Measurements from ENCODE around the gene GBA2.

GBA2 gene

DNA sequence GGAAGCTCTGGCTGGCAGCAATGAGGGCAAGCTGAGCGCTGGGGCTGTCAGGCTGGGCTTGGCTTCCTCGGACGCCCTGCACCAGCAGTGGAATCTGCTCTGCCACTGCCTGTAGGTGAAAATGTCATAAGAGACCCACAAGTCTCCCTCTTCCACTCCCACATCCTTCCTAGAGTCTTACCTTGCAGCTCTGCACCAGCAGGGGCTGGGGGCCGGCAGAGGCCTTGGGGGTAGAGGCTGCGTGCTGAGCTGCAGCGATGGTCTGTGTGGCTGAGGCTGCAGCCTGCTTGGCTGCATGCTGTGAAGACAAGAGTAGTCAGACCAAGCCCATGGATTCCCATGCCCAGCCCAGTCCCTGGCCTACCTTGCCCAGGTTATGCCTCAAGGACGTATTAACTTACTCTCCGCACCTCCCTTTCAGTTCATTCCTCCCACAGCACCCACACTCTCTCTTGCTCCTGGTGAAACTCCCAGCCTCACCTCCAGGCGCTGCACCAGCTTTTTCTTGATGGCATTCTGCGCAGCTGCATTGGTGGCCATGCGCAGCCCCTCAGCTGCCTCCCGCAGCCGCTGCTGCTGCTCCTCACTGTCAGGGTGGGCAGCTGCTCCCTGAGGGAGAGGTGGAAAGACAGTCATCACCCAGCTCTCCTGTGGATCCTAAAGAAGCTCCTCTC, 34.3 kb downstream of the GBA2 start:
- DNase-seq: no peak

DNA sequence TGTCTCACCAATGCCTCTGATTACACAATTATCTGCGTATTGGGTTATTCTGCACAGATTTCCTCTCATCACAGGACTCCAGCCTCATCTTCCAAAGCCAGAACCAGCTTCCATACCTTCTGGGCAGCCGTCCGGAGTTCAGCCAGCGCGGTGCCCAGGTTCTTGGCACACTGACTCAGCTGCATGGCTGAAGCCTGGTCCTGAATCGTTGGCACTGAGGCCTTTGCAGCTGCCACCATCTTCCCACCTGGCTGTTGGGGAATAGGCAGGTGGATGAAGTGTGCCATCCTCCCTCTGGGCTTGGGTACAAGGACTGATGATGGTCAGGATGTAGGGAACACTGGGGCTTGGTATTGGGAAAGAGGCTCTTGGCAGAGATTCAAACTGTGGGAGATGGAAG, 34.9 kb downstream of the GBA2 start:
- no peak for DNase-seq

DNA sequence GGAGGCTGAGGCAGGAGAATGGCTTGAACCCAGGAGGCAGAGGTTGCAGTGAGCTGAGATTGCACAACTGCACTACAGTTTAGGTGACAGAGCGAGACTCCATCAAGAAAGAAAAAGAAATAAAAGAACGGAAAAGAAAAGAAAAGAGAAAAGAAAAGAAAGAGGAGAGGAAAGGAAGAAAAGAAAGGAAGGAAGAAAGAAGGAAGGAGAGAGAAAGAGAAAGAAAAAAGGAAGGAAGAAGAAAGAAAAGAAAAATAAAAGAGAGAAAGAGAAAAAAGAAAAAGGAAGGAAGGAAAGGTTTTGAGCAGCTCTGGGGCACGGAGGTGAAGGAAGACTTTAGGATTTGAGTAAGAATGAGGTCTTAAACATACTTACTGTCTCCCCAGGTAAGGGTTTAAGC, 35.5 kb downstream of the GBA2 start:
- no peak for DNase-seq

DNA sequence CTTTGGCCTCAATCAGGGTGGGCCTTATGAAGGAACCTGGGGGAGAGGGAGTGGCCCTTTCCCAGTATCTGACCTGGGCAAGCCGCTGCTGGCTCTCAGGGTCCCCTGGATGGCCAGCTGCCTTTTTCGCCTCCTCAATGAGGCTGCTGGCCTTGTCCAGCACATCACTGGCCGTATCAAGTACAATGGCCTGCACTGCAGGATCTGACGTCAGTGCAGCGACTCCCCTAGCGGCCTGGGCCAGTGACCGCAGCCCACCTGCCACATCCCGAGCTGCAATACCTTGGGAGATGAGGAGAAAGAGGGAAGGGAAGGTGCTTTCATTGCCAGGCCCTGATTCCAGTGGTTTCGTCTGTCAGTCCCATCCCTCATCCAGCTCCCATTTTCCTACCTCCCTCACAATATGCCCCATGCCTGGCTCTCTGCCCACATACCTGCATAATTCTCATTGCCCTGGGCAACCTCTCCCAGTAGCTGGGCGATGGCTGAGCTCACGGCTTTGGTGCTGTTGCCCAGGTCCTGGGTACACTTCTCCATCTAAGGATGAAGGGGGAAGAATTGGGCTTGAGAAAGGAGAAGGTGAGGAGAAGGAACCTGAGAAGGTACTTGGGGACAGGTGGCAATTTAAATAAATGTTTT, 36.1 kb downstream of the GBA2 start:
- no peak for DNase-seq

DNA sequence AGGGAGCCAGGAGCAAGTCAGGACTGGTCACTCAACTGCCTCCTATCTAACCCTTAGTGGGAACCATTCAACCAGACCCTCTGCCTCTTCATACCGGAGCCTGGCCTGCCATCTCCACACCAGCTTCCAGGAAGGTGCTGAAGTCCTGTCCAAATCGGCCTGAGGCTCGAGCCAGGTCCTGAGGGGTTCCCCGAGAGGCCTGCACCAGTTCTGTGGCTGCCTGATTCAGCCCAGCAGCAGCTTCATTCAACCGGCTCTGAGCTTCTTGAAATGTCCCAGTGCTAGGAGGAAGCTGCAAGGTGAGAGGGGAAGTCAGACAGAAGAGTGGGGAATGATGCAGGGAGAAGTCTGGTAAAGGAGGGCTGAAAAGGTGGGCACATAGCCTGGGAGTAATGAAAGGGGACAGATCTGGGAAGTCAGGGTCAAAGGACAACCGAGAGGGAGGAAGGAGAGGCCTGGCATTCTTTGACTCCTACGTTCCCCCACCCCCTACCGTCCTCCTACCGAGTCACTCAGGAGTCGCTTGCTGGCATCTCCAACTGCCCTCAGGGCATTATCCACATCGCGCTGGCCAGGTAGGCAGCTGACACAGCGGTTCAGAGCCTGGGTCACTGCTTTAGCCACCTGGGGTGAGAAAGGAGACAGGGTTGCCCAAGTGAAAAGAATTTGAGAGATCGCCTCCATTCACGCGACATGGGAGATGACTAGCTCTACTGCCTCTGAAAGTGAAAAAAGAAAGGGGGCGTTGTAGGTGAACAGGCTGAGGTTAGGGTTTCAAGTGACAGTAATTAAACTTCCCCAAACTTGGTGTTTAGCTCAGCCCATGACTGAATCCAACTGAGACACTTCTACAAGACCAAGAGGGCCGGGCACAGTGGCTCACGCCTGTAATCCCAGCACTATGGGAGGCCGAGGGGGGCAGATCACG, 37.3 kb downstream of the GBA2 start:
- DNase-seq: no peak

DNA sequence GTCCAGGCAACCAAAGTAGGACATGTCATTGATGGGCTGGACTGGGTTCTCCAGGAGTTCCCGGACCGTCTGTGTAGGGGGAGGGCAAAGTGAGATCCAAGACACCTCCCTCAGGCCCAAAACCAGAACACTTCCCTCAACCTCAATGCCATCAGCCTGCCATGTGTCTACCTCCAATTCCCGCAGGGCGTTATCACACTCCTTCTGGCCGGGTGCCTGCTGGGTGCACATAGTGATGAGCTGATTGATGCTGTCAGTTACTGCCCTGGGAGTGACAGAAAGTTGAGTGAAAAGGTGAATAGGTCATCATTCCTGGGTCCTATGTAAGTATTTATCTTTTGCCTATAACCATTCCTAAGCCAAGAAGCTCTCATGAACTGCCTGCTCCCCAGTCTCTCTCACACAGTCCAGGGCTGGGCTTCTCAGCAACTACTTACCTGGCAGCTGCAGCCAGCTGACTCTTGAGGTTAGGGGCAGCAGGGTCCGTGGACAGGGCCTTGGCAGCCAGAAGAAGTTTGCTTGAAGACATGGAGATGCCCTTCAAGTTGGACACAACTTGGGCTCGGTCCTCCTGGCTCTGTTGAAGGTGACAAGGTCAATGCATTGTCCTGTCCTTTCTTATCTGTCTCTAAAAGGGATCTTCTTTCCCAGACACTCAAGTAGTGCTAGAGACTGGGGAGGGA, 38.1 kb downstream of the GBA2 start:
- no peak for DNase-seq

DNA sequence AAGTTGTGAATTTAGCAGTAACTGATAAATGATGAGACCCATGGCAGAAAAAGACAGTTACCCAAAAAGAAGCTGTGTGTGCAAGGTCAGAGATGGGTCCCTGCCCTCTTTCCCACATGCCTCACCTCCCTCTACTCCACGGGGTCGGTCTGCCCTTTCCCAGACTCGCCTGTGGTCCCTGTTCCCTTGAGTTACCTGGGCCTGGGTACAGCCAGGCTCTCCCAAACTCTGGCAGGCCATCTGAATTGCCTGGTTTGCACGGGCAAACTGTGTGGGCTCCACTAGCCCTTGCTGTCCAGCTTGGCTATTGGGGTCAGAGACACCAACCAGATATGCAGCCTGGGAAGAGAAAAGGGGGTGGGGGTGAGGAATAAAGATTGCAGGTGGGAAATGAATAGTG, 40.9 kb downstream of the GBA2 start:
- DNase-seq: no peak

DNA sequence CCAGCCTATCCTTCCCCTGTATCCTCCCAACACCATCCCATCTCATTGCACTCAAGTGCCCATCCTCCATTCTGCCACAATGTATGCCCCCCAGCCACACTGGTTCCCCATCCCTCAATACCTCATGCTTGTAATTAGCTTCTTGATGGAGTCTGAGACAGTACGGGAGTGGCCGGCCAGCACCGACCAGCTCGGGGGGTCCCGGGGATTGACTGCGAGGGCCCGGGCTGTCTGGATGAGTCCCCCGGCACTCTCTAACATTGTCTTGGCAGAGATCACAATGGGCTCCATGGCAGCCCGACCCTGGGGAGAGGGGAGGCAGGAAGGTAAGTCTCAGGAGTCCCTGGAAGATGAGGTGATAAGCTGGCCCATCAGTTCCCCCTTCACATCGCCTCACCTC, 42.1 kb downstream of the GBA2 start:
- no peak for DNase-seq

DNA sequence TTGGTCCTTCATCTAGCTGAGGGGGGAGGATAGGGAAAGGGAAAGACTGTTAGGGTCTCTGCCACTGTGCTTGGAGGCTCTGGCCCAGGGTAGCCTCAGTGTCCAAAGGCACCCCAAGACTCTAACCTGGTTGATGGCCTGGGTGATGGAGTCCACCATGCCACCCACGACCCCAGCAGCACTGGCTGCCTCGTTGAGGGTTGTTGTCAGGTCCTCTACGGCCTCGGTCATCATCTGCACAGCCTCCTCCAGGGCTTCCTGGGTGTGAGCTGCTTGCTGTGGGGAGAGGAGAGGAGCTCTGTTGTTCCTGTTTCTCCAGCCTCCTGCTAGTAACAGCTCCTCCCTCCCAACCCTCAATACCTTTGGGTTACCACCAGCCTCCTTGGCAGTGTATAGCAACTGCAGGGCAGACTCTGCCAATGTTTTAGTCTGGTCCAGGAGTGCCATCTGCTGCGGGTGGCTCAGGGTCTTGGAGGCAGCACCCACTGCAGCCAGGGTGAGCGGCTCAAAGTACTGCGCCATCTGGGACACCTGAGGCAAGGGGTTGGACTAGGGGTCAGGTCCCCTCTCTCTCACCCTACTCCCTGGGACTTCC, 43.1 kb downstream of the GBA2 start:
- DNase-seq: no peak

DNA sequence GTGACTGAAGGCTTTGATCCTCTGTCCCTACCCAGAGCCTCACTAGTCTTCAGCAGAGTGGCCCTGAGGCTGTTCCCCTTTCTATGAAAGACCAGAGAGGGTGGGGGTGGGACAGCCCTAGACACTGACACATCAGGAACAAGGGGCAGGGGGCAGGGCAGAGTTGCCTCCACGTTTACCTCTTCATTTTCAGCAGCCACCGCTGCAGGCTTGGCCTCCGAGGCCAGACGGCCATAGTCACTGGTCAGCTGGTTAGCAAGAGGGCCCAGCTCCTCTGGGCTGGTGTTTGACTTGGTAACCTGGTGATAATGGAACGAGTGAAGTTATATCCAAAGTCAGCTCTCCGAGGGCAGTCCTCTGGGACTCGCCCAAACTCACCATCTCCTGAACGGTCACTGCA, 43.7 kb downstream of the GBA2 start:
- no peak for DNase-seq

DNA sequence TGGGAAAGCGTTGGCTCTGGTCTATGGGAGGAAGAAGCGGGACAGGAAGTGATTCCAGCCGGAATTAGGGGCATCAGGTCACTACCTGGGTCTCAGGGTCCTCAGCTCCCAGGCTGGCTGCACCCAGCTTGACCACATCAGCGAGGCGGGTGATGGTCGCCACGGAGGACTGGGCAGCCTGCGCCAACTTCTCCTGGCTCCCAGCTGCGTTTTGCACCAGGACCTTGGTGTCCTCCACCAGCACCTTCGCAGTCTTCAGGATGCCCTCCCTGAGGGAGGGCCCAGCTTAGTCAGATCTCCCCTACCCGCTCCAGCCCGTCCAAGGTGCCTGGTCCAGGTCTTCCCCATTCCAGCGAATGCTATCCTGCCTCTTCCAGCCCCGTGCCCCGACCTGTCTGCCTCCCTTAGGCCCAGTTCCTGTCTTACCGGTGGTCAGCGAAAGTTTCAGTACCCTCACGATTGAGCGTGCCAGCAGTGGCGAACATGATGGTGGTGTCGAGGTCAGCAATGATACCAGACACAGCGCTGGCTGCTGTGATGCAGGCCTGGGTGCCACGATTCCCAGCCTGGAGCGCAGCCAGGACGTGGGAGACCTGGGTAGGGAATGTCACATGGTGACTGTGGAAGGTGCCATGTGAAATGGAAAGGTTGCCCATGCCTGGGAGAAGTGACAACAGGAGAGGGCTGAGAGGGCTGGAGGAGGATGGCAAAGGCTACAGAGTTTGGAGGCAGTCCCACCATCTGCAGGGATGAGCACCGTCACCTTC, 44.9 kb downstream of the GBA2 start:
- DNase-seq: no peak

DNA sequence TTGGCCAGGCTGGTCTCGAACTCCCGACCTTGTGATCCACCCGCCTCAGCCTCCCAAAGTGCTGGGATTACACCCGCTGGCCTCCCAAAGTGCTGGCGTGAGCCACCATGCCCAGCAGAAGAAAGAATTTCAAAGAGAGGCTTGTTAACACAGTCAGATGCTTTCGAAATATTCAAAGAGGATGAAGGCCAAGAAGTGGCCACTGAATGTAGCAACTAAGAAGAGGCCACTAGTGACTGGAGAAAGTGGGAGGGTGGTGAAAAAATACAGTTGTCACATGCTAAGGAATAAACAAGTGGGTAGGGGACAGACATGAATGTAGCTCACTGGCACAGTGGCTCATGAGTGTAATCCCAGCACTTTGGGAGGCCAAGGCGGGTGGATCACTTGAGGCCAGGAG, 46.3 kb downstream of the GBA2 start:
- DNase-seq: no peak

DNA sequence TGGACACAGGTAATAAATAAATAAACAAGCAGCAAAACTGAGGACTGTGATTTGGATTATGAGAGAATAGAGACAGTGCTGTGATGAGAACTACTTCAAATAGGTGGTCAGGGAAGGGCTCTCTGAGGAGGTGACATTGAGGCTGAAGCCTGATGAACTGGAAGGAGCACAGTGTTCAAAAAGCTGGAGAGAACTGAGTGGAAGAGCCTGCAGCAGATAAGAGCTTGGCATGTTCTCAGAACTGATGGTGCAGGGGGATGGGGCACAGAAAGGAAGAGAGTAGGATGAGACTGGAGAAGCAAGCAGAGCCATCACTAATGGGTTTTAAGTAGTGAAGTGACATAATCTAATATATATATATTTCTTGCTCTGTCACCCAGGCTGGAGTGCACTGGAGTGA, 48.1 kb downstream of the GBA2 start:
- DNase-seq: no peak

DNA sequence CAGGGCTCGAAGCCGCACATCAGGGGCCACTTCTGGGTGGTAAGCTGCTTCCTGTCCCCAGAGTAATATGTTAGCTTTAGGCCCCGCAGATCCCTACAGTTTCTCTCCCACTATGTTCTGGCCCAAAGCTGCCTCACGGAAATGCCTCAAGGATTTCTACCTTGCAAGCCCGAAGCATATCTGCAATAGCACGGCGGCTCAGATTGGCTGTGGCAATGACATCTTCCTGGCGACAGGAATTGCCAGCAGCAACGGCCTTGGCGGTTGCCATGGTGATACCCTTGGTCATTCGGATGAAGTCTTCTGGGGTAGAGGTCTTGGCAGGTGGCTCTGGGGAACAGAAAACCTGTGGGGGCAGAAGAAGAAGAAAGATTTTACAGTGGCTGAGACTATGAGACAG, 49.0 kb downstream of the GBA2 start:
- no peak for DNase-seq

DNA sequence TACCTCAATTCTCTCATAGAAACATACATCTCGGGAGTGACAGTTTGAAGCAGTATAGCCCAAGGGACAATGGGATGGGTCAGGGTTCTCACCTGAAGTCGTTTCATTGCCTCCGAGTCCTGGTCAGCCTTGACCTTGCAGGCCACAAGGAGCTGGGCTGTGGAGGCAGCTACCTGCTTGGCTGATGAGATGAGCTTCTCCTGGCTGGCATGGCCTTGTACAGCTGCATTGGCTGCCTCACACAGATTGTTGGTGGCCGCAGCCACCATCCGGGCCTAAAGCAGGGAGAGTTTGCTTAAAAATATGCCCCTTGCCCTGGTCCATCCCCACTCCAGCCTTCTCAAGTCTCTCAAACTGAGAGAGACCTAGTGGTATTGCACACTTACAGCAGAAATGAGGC, 50.8 kb downstream of the GBA2 start:
- DNase-seq: no peak

DNA sequence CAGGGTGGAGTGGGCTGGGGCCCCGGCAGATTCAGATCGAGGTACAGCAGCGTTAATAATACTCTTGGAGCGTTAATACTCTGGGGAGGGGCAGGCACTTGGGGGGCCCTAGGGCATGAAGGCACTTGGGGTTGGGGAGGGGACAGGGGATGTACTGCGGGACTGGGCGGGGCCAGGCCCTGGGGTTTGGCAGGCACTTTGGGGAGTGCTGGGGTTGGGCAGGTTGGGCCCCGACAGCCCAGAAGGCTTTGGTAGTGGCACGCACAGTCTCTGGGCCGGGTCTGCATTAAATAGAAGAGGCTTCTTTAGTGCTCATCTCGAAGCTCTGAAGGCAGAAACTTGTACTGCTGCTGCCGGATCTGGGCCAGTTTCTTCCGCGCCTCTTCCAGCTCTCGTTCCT, 51.5 kb downstream of the GBA2 start:
- DNase-seq: no peak

DNA sequence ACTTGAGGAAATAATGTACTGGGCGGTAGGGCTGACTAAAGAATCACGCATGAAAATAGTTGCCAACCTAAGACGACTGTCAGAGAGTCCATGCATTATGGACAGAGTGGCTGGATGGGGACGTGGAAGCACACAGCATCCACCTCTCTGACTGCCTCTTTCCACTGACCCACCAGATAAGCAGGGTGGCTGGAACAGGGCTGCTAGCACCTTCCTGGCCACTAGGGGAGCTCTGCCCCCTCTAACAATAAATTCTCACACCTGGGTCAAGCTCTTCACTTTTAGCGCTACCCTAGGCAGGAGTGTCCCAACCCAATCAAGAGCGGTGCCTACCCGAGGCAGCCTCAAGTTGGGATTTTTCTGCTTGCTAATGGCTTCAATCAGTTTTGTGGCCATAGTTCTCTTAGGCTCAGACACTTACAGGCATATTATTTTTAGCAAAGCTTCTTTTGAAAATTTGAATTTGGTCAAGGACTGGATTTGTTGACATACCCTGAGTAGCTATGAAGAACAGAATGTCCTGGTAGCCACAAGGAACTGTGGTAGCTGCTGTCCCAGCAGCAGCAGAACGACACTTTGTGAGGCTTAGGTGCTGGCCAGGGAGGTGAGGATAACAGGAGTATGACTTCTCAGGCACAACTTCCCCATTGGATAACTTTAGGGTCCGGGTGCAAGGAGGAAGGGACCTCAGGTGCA, 52.4 kb downstream of the GBA2 start:
- peak in 4 of 5 experiments; percentile 30 to 47 (median 44) for DNase-seq

DNA sequence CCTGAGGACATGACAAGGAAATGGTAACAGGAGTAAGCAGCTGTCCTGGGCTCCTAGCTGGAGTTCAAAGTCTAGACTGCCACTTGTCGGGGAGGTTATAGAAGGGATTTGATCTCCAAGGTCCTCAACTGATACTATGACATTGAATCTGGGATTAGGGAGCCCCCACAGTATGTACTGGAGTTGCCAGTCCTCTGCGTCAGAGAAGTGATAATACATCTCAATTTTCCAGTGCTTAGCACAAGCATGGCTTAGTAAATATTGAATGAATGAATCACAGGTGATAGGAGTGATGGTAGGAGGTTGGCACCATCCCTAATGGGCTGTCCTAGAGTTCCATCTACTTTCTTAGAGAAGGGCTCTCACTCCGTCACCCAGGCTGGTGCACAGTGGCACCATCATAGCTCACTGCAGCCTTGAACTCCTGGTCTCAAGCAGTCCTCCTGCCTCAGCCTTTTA, 53.1 kb downstream of the GBA2 start:
- DNase-seq: no peak

DNA sequence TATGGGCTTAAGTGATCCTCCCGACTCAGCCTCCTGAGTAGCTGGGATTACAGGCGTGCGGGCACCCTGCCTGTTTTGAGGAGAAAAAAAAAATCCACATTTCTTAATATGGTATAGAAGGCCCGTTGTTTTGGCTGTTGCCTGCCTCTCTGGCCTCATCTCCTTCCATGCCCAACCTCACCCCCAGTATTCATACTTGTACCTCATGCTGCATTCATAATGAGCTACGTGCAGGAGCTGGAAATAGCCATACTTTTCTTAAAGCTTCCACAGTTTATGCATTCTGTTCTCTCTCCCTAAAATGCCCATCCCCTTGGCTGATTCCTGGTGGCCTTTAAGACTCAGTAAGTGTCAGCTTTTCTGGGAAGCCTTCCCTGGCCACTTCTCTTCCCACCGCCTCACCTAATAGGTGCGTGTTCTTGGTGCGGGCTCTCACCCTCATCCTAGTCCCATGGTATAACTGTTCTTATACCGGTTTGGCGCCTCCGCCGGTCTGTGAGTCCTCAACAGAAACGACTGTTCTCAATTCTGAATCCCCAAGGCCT, 57.2 kb downstream of the GBA2 start:
- DNase-seq: no peak

DNA sequence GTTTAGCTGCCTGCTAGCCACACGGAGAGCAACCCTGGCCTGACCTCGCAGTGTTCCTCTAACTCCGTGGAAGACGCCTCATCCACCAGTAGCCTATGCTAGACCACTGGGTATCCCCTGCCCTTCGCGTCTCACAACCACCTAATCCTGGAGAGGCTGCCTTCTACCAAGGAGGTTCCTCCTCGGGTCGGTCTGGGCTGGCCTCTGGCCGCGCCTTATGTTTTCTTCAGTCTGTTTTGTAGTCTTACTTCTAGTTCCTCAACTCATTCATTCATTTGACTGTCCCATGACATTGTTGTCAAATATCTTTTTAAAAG, 57.7 kb downstream of the GBA2 start:
- DNase-seq: no peak

Data from T-helper 2 cell (primary cell).